ENCODE results near the gene CDIP1.

Gene CDIP1

GRCh38 chr16:4472880-4473279, 65.7 kb downstream of the CDIP1 start:
- DNase-seq (ENCODE audit: low read depth) = no peak
- TF ChIP-seq CTCF (conservative IDR thresholded peaks at IDR 0.05; ENCODE audit: low read depth, low read length) = no peak

GRCh38 chr16:4471869-4472268, 66.7 kb downstream of the CDIP1 start:
- no peak for DNase-seq (ENCODE audit: low read depth)
- no peak overlapping the region for H3K4me3 ChIP-seq (ENCODE audit: low read depth, low read length)
- TF ChIP-seq CTCF (conservative IDR thresholded peaks at IDR 0.05; ENCODE audit: low read depth, low read length) = no peak

More at GRCh38 chr16:4472880-4473279, 65.7 kb downstream of the CDIP1 start:
- no peak overlapping the region for H3K4me3 ChIP-seq (ENCODE audit: low read depth, low read length)

GRCh38 chr16:4468972-4469371, 69.6 kb downstream of the CDIP1 start:
- H3K4me3 ChIP-seq (ENCODE audit: low read depth, low read length) = no peak overlapping the region
- TF ChIP-seq CTCF (conservative IDR thresholded peaks at IDR 0.05; ENCODE audit: low read depth, low read length) = no peak
- no peak for DNase-seq (ENCODE audit: low read depth)

- no peak overlapping the region for H3K4me3 ChIP-seq (ENCODE audit: low read depth, low read length)
- TF ChIP-seq CTCF (conservative IDR thresholded peaks at IDR 0.05; ENCODE audit: low read depth, low read length) = no peak
- no peak for DNase-seq (ENCODE audit: low read depth)
These were observed 70.7 kb downstream of the CDIP1 start for GRCh38 chr16:4467916-4468315.

- no peak overlapping the region for H3K4me3 ChIP-seq (ENCODE audit: low read depth, low read length)
- no peak for DNase-seq (ENCODE audit: low read depth)
- TF ChIP-seq CTCF (conservative IDR thresholded peaks at IDR 0.05; ENCODE audit: low read depth, low read length) = no peak
These were observed 72.4 kb downstream of the CDIP1 start for GRCh38 chr16:4465977-4466779.

GRCh38 chr16:4463522-4464163, 74.9 kb downstream of the CDIP1 start:
- DNase-seq (ENCODE audit: low read depth) = no peak
- no peak overlapping the region for H3K4me3 ChIP-seq (ENCODE audit: low read depth, low read length)
- TF ChIP-seq CTCF (conservative IDR thresholded peaks at IDR 0.05; ENCODE audit: low read depth, low read length) = no peak

All from choroid plexus epithelial cell (primary cell).